ENCODE data around the gene ANGPTL2. TPM values are rescaled to one million over a fixed set of nuclear protein-coding genes. Genes with fewer than 3 reads are reported as not detected.

Gene ANGPTL2
- total RNA-seq, 1 donor from 2014 or later = 2.7 TPM

DNA sequence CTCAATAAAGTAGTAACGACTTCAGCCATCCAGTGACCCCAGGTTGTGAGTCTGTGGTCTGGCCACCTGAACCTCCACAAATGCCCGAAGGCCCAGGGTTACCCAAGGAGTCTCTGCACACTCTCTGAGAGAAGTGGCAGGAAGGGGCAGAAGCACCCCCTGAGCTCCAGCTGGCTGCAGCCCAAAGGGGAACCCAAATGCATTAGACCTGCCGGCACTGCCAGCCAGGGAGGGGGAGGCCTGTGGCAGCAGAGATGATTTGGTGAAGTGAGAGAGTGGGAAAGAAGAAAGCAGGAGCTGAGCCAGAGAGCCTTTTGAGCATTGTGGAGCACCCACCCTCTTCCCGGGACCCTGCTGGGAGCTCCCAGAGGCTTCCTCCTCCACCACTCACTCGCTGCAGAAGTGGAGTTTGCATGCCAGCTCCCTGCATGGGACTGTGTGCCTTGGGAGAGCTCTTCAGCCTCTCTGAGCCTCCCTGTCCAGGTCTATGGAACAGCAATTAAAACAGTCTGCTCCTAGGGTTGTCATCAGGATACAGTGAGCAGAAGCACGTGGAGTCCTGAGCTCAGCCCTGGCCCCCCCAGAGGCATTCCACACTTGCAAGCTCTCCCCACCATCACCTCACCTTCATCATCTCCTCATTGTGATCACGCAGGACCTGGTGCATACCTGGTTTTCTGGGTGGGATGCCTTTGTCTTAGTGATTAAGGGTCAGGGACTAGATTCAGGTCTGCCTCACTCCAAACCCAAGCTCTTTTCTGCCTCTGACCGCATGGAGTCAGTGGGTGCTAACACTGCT, 13.8 kb upstream of the ANGPTL2 start:
- DNase-seq = no peak

- DNase-seq = no peak
Measured at GRCh38 chr9:127135056-127135745, 12.8 kb upstream of the ANGPTL2 start.

DNA sequence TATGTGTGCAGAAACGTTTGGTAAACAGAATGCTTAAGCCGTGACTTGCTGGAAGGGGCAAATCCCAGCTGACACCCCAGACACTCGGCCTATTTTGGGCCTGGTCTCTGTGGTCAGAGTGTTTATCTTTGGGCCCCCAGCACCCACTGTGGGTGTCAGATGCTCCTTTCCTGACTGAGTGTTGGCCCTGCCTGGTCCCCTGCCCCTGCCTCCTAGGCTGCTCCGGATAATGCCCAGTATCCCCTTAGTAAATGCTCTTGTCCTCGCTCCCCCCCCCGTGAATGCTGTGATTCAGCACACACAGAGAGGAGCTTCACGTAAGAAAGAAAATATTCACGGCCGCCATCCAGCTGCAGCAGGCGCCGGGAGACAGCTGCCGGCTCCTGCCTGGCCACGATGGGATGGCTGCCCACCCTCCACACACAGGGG, 11.3 kb upstream of the ANGPTL2 start:
- DNase-seq = peak; percentile 81

- no peak for DNase-seq
Measured at GRCh38 chr9:127132921-127133647, 10.6 kb upstream of the ANGPTL2 start.

GRCh38 chr9:127132375-127132774, 9.9 kb upstream of the ANGPTL2 start:
- DNase-seq = no peak

DNA sequence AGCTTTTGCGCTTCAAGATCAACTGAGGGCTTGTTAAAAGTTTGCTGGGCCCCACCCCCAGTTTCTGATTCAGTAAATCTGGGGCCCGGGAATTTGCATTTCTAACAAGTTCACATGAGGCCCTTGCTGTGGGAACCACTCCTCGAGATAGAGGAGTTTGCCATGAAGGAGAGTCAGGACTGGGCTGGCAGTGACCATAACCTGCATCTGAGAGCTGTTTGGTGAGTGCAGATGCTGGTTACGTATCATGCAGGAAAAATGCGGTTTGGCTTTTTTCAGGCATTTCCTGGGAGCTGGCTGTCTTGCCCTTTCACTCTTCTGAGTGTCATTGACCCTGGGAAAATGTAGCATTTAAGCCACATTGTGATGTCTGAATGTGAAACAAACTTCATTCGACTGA, 9.4 kb upstream of the ANGPTL2 start:
- DNase-seq = no peak

DNA sequence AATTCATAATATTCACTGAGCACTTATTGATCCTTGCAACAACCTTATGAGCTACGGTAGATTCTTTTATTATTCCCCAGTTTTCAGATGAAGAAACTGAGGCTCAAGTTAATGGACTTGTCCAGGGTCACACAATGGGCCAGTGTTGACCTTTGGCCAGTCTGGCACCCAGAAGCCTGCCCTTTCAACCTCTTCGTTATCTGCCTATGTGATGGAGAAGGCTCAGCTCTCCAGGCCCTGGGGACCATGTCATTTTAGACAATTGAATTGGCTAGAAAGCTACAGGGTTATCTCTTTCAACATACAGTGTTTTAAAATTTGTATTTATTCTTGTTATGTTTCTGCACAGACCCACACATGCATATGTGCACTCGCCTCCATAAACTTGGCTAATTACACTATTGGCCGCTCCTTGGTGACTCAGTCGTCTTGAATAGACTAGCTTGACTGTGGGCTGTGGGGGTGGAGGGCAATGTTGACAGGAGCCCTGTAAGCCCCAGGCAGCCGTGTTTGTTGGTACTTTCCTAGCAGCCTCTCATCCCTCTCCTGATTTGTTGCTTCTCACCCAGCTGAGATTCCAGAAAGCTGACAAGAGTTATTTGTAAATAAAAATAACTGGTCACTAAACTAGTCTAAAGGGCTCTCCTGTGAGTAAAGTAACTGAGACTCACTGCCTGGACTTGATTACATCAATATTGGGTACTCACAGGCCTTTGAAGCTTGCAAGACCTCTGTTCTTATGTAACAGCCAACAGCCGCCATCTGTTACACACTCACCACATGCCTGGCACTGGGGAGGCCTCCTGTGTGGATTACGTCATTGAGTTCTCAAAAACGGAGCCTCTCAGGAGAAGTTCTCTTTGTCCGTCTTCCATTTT, 8.5 kb upstream of the ANGPTL2 start:
- DNase-seq = peak; percentile 65

- DNase-seq = no peak
Measured at GRCh38 chr9:127130235-127130634, 7.8 kb upstream of the ANGPTL2 start.

DNA sequence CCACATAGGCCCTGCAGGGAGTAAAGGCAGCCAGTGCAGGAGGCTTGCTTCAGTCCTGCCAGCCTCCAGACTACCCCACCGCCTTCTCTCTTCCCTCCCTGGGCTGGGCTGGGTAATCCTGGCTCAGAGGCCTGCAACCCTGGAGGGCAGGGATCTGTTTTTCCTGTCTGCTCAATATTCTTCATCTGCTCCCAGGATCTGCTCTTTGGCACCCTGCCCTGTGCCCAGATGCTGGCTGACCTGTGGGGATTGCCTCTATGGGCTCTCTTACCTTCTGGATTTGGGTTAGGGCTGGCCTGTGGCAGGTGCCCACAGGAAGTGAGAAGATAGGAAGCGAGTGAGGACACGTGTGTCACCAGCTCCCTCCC, 7.3 kb upstream of the ANGPTL2 start:
- no peak for DNase-seq

- no peak for DNase-seq
Measured at GRCh38 chr9:127129073-127129717, 6.8 kb upstream of the ANGPTL2 start.

- DNase-seq = no peak
Measured at GRCh38 chr9:127128341-127129072, 6.1 kb upstream of the ANGPTL2 start.

DNA sequence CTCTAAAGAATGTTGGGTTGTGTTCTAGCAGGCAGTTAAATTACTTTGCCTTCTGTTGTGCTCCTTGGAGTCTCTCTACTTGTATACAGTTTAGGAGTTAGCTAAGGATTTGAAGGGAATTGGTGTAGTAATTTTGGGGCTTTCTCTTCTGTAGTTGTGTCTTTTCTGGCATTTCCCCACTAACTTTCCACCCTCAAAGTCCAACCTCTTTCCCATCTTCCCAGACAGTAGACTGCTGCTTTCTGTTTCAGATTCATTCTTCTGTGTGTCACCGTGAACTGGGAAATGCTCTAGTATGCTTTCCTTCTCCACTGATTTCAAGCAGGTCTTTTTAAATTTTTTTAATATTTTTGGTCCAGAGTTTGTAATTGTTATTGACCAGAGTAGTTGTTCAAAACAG, 4.5 kb upstream of the ANGPTL2 start:
- DNase-seq = no peak

- DNase-seq = no peak
Measured at GRCh38 chr9:127124792-127125191, 2.4 kb upstream of the ANGPTL2 start.

- DNase-seq = no peak
Measured at GRCh38 chr9:127124111-127124531, 1.7 kb upstream of the ANGPTL2 start.

- no peak for DNase-seq
Measured at GRCh38 chr9:127123064-127123890, 842 bp upstream of the ANGPTL2 start.

- no peak for DNase-seq
Measured at GRCh38 chr9:127121628-127122175, 733 bp downstream of the ANGPTL2 start.

DNA sequence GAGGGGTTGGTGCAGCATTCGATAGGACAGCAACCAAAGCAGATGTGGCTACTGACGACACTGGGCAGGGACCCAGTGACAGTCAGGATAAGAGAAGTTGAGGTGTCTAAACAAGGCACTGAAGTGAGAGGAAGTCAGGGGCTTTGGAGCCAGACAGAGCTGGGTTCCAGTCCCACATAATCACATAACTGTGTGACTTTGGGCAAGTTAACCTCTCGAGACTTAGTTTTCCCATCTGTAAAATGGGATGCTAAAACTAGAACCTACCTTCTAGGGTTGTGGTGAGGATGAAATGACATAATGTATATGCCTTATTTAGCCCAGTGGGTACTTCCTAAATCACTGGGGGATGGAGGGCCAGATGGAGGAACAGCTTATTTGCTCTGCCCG, 3.1 kb downstream of the ANGPTL2 start:
- no peak for DNase-seq

DNA sequence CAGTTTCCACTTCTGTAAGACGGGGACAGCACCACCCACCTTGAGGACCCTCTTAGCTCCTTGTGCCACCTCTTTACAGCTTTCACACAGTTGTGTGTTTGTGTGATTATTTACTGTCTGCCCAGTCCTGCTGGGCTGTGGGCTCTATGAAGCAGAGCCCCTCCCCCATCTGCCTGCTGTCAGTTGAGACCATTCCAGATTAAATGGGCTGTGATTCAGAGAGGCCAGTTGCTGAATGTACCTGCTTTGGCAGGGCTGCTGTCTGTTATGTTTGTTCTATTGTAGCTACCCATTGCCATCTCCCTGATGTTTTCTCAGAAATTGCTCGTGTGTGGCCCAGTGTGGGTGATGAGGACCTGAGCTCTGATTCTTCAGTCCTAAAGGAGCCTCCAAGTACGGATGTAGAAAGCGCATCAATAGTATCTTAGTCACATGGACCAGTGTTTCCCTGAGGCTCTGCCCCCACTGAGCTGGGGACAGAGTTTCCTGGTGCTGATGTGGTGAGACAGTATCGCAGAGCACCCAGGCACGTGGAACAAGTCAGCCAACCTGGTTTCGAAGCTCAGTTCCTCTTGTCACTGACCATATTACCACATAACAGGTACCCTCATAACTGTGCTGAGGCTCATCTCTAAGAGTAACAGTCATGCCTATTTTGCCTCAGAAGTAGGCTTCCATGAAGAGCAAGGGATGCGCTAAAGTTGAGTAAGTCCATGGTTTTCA, 3.7 kb downstream of the ANGPTL2 start:
- DNase-seq = no peak

DNA sequence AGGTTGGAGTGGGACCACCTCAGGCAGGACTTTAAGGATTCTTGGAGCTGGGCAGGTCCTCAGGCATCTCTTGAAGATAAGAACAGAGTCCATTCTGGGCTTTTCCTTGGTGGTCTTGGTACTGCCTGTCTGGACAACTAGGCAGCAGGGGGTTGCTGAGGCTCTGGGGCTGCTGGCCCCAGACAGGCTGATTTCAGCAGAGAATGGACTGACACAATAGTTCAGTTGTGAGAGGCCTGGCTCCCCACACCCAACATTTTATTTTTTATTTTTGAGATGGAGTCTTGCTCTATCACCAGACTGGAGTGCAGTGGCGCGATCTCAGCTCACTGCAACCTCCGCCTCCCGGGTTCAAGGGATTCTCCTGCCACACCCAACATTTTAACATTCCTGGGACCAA, 4.6 kb downstream of the ANGPTL2 start:
- DNase-seq = no peak
